ENCODE results near the gene EEF1AKMT1.

GRCh38 chr13:20720499-20720898 is 53.3 kb downstream of the EEF1AKMT1 start:
- TF ChIP-seq EZH2 (IDR thresholded peaks at IDR 0.05) (no peak), CTCF (IDR thresholded peaks at IDR 0.05) (no peak)
